ENCODE measurements around the gene CPA3. TPM values are rescaled to one million over a fixed set of nuclear protein-coding genes. Genes with fewer than 3 reads are reported as not detected.

Gene CPA3
- total RNA-seq, 1 experiment from 2014 or later: not detected

GRCh38 chr3:148852271-148852992 lies 12.7 kb upstream of the CPA3 start:
- Mint-ChIP-seq H3K27me3 (ENCODE audit: low read depth) (no peaks in the 10 kb centered on the region), H3K36me3 (no peaks in the 10 kb centered on the region), H3K4me1 (no peaks in the 10 kb centered on the region), H3K27ac (no peak overlapping the region), H3K4me3 (no peak overlapping the region), H3K9me3 (no peaks in the 10 kb centered on the region)
- ChIA-PET CTCF (interaction anchor here (1.8 kb wide), 1 partner anchor 28 kb away, joined by 4 read pairs; no protein-coding TSS in a partner anchor), POLR2A (no interaction called here)
- ATAC-seq: no peak
- no peak for DNase-seq (ENCODE audit: low spot score)
- TF ChIP-seq ERG (CRISPR knock-in tag; IDR thresholded peaks at IDR 0.05) (no peak), ZNF671 (CRISPR knock-in tag; IDR thresholded peaks at IDR 0.05) (no peak), CTCF (IDR thresholded peaks at IDR 0.05) (no peak), NFE2L1 (CRISPR knock-in tag; IDR thresholded peaks at IDR 0.05) (no peak), NR3C1 (CRISPR knock-in tag; conservative IDR thresholded peaks at IDR 0.05; ENCODE audit: low read depth) (no peak), NR1H2 (CRISPR knock-in tag; IDR thresholded peaks at IDR 0.05) (no peak), ATF1 (CRISPR knock-in tag; IDR thresholded peaks at IDR 0.05) (no peak), SP1 (CRISPR knock-in tag; conservative IDR thresholded peaks at IDR 0.05) (no peak)

GRCh38 chr3:148853076-148853475 lies 12.0 kb upstream of the CPA3 start:
- no peak for DNase-seq (ENCODE audit: low spot score)
- CTCF ChIA-PET: interaction anchor here (1.8 kb wide), 1 partner anchor 27 kb away, joined by 4 read pairs; no protein-coding TSS in a partner anchor
- no peak for ATAC-seq
- Mint-ChIP-seq H3K36me3 (no peaks in the 10 kb centered on the region), H3K27ac (no peak overlapping the region), H3K27me3 (ENCODE audit: low read depth) (no peaks in the 10 kb centered on the region), H3K4me1 (no peaks in the 10 kb centered on the region), H3K9me3 (no peaks in the 10 kb centered on the region), H3K4me3 (no peak overlapping the region)
- POLR2A ChIA-PET: no interaction called here
- no peak for TF ChIP-seq TEAD4 (CRISPR knock-in tag; IDR thresholded peaks at IDR 0.05)
- TF ChIP-seq HMGA2 (CRISPR knock-in tag; IDR thresholded peaks at IDR 0.05): no peak
- no peak for TF ChIP-seq FOXJ3 (CRISPR knock-in tag; IDR thresholded peaks at IDR 0.05; ENCODE audit: borderline replicate concordance)
- TF ChIP-seq ZBTB21 (CRISPR knock-in tag; IDR thresholded peaks at IDR 0.05; ENCODE audit: borderline replicate concordance): no peak
- TF ChIP-seq ESRRA (CRISPR knock-in tag; IDR thresholded peaks at IDR 0.05; ENCODE audit: borderline replicate concordance): no peak
- no peak for TF ChIP-seq ZNF425 (CRISPR knock-in tag; conservative IDR thresholded peaks at IDR 0.05)
- TF ChIP-seq CREB1 (CRISPR knock-in tag; IDR thresholded peaks at IDR 0.05): no peak
- TF ChIP-seq SMAD4 (CRISPR knock-in tag; IDR thresholded peaks at IDR 0.05): no peak
- no peak for TF ChIP-seq MXD4 (CRISPR knock-in tag; IDR thresholded peaks at IDR 0.05; ENCODE audit: borderline replicate concordance)
- no peak for TF ChIP-seq ATF2 (CRISPR knock-in tag; IDR thresholded peaks at IDR 0.05; ENCODE audit: borderline replicate concordance, low read depth)
- TF ChIP-seq ZNF232 (CRISPR knock-in tag; IDR thresholded peaks at IDR 0.05): no peak
- TF ChIP-seq ARID4B (CRISPR knock-in tag; IDR thresholded peaks at IDR 0.05; ENCODE audit: borderline replicate concordance): no peak
- no peak for TF ChIP-seq USF2 (CRISPR knock-in tag; IDR thresholded peaks at IDR 0.05)
- TF ChIP-seq JUN (CRISPR knock-in tag; IDR thresholded peaks at IDR 0.05): no peak
- TF ChIP-seq CREM (CRISPR knock-in tag; IDR thresholded peaks at IDR 0.05): no peak
